Transverse colon (tissue), 4 donors: Measurements from ENCODE around the gene LRRN3. TPM values are rescaled to one million over a fixed set of nuclear protein-coding genes. Genes with fewer than 3 reads are reported as not detected.

ENCODE experiments used
- DNase-seq: peaks from one replicate; pipeline ENCODE4 v3.0.0-alpha.2; 2019
- H3K27ac ChIP-seq, 4 donors: fragments of 200-600 bp; sonication (generic); 2 replicates each; pipeline ENCODE4 v1.5.1; 2016 to 2018; ENCODE audit warnings: inconsistent platforms in 4 of 4
- H3K27me3 ChIP-seq: fragments of 200-600 bp; sonication (generic); 2 replicates; pipeline ENCODE4 v1.5.1; 2017; ENCODE audit warnings: inconsistent platforms
- H3K36me3 ChIP-seq, 4 donors: fragments of 200-600 bp; sonication (generic); 2 replicates each; pipeline ENCODE4 v1.5.1; 2017 to 2019; ENCODE audit warnings: inconsistent platforms in 4 of 4
- H3K4me1 ChIP-seq, 4 donors: fragments of 200-600 bp; sonication (generic); 2 replicates each; pipeline ENCODE4 v1.5.1; 2017 to 2020; ENCODE audit warnings: inconsistent platforms in 4 of 4
- H3K4me3 ChIP-seq, 4 donors: fragments of 200-600 bp; sonication (generic); 1 replicate in 1 of 4; 2 replicates in 3 of 4; pipeline versions ENCODE4 v1.5.1 to v1.6.1; 2017 to 2019; ENCODE audit warnings: inconsistent platforms in 4 of 4
- H3K9me3 ChIP-seq, 2 donors: fragments of 200-600 bp; sonication (generic); 2 replicates each; pipeline ENCODE4 v1.5.1; 2017 to 2019; ENCODE audit warnings: inconsistent platforms in 2 of 2
- CTCF ChIP-seq, 5 experiments: fragments of 200-600 bp in 3 of 5; fragments of 450-650 bp in 2 of 5; sonication (generic) in 3 of 5; IDR thresholded peaks; 1 replicate in 2 of 5; 2 replicates in 3 of 5; pipeline ENCODE4 v1.5.1; 2016 to 2017; ENCODE audit warnings: antibody characterized with exemption in 5 of 5, inconsistent platforms in 3 of 5, mild to moderate bottlenecking in 2 of 5, moderate library complexity in 1 of 5
- EP300 ChIP-seq: sonication (generic); formaldehyde crosslinking; IDR thresholded peaks from one replicate; pipeline ENCODE4 v1.6.1; 2017; ENCODE audit warnings: antibody characterized with exemption, low read depth
- POLR2A ChIP-seq: fragments of 450-650 bp; IDR thresholded peaks from one replicate; pipeline ENCODE4 v1.6.1; 2016; ENCODE audit warnings: antibody characterized with exemption, mild to moderate bottlenecking, moderate library complexity
- POLR2AphosphoS5 ChIP-seq, 3 donors: sonication (generic); formaldehyde crosslinking; IDR thresholded peaks; one replicate each; pipeline ENCODE4 v1.6.1; 2016; ENCODE audit warnings: antibody characterized with exemption in 3 of 3
- WGBS, 2 donors: methylation state at CpG; one replicate each; pipeline ENCODE4 v1.1.5; 2018; ENCODE audit warnings: low coverage in 1 of 2; 5-methylcytosine and 5-hydroxymethylcytosine counted together
- in situ Hi-C, 4 donors: fragments of 200-750 bp; cut with MboI; loops; one replicate each; pipeline versions ENCODE4 v1.15.0 to v1.15.1; 2017; ENCODE audit warnings: low sequenced_read_pairs in 3 of 4, low pct_ligation_motif_present in 1 of 4, low pct_unique_long_range_greater_than_20kb in 1 of 4
- intact Hi-C: fragments of 100-400 bp; cut with DNase I; formaldehyde crosslinking; loops from one replicate; pipeline ENCODE4 v1.15.1; 2023; ENCODE audit warnings: low total_unique reads
- total RNA-seq, 4 donors: library from RNA; depleted of rRNA; stranded (reverse); fragments of >200 nt; gene quantifications; one replicate each; pipeline ENCODE4 v1.1.0, GENCODE V29; 2016

LRRN3 gene
- total RNA-seq, 4 donors from 2014 or later: 0.27 to 0.32 TPM; not detected in 2

- in situ Hi-C loops: no loop called here
Observed at GRCh38 chr7:111168182-111168581, 77.3 kb downstream of the LRRN3 start.

GRCh38 chr7:111172564-111173257 lies 81.8 kb downstream of the LRRN3 start:
- Histone ChIP-seq H3K36me3 (no peaks in the 10 kb centered on the region), H3K4me3 (no peak overlapping the region), H3K27ac (no peak overlapping the region), H3K4me1 (no peaks in the 10 kb centered on the region), H3K9me3 (no peaks in the 10 kb centered on the region), H3K27me3 (no peaks in the 10 kb centered on the region)
- DNase-seq: no peak
- no peak for TF ChIP-seq POLR2A
- no peak for TF ChIP-seq POLR2AphosphoS5 (IDR thresholded peaks at IDR 0.05)
- no peak for TF ChIP-seq EP300
- TF ChIP-seq CTCF (IDR thresholded peaks at IDR 0.05): no peak
- WGBS, 2 donors: 89 to 92% methylated on average over 2 of the region's 2 CpGs
- intact Hi-C loops: no loop called here
- in situ Hi-C loops: no loop called here

More at GRCh38 chr7:111168182-111168581, 77.3 kb downstream of the LRRN3 start:
- Histone ChIP-seq H3K27me3 (no peaks in the 10 kb centered on the region), H3K4me3 (no peak overlapping the region), H3K9me3 (no peaks in the 10 kb centered on the region), H3K27ac (no peak overlapping the region), H3K36me3 (no peaks in the 10 kb centered on the region), H3K4me1 (no peaks in the 10 kb centered on the region)
- no peak for DNase-seq
- WGBS, 2 donors: 25 to 38% methylated on average over 2 of the region's 2 CpGs
- intact Hi-C loops: no loop called here
- no peak for TF ChIP-seq CTCF (IDR thresholded peaks at IDR 0.05)
- no peak for TF ChIP-seq POLR2AphosphoS5 (IDR thresholded peaks at IDR 0.05)
- TF ChIP-seq EP300: no peak
- TF ChIP-seq POLR2A: no peak

GRCh38 chr7:111173528-111173927 lies 82.6 kb downstream of the LRRN3 start:
- DNase-seq: no peak
- no peaks in the 10 kb centered on the region for H3K27me3 ChIP-seq
- no peaks in the 10 kb centered on the region for H3K36me3 ChIP-seq
- H3K9me3 ChIP-seq: no peaks in the 10 kb centered on the region
- 80 to 81% methylated on average over 2 of the region's 2 CpGs for WGBS, 2 donors
- intact Hi-C loops: no loop called here
- no peak overlapping the region for H3K27ac ChIP-seq
- H3K4me1 ChIP-seq: no peaks in the 10 kb centered on the region
- in situ Hi-C loops: no loop called here
- TF ChIP-seq POLR2AphosphoS5 (IDR thresholded peaks at IDR 0.05) (no peak), CTCF (IDR thresholded peaks at IDR 0.05) (no peak), EP300 (no peak), POLR2A (no peak)
- no peak overlapping the region for H3K4me3 ChIP-seq

- intact Hi-C loops (no loop called here), in situ Hi-C loops (no loop called here)
- Histone ChIP-seq H3K27ac (no peak overlapping the region), H3K36me3 (no peaks in the 10 kb centered on the region), H3K27me3 (no peaks in the 10 kb centered on the region), H3K9me3 (no peaks in the 10 kb centered on the region), H3K4me1 (no peaks in the 10 kb centered on the region), H3K4me3 (no peak overlapping the region)
- TF ChIP-seq CTCF (IDR thresholded peaks at IDR 0.05) (no peak), POLR2AphosphoS5 (IDR thresholded peaks at IDR 0.05) (no peak), POLR2A (no peak), EP300 (no peak)
- no peak for DNase-seq
- WGBS, 2 donors: 80 to 87% methylated on average over 2 of the region's 2 CpGs
Observed at GRCh38 chr7:111173990-111174389, 83.1 kb downstream of the LRRN3 start.
